ENCODE data around the gene SEMA4C.

GRCh38 chr2:96890252-96890651 is 20.4 kb upstream of the SEMA4C start:
- no peak for TF ChIP-seq CTCF (optimal IDR thresholded peaks at IDR 0.05 in 1 of 3, IDR thresholded peaks at IDR 0.05 in 1 of 3, conservative IDR thresholded peaks at IDR 0.05 in 1 of 3; ENCODE audit: extremely low read depth in 1 of 3, insufficient read depth in 2 of 3, low read length in 3 of 3)
- no peak for TF ChIP-seq EZH2 (IDR thresholded peaks at IDR 0.05; ENCODE audit: low read length)
